ENCODE measurements around the gene NECAB3. TPM values are rescaled to one million over a fixed set of nuclear protein-coding genes. Genes with fewer than 3 reads are reported as not detected.

Gene NECAB3
- polyA plus RNA-seq, 1 of the 3 experiments (the other 2 are of a cell fraction) = 20.1 TPM

GRCh38 chr20:33684533-33685327 is 10.5 kb upstream of the NECAB3 start:
- no peak for TF ChIP-seq ELF1 (IDR thresholded peaks at IDR 0.05)
- TF ChIP-seq RCOR1 (IDR thresholded peaks at IDR 0.05; ENCODE audit: low read length) = 0 out of 2 replicates have a peak, but pooled peaks have one; percentile 3
- Histone ChIP-seq H3K27me3 (ENCODE audit: insufficient read depth) (no peaks in the 10 kb centered on the region), H3K36me3 (replicated peaks in 1 of 2; ENCODE audit: control insufficient read depth in 1 of 2, insufficient read depth in 2 of 2, low read length in 1 of 2) (no peaks in the 10 kb centered on the region), H3F3A (replicated peaks; ENCODE audit: insufficient read depth) (no peaks in the 10 kb centered on the region), H3K9me3 (no peaks in the 10 kb centered on the region), H3K9me2 (no peaks in the 10 kb centered on the region), H3K4me1 (ENCODE audit: control insufficient read depth in 1 of 2, insufficient read depth in 2 of 2, low read depth in 1 of 2, low read length in 1 of 2) (peaks cover 7 to 19% of the 10 kb centered on the region in 2 experiments; a peak in 2 of 4 replicates), H4K20me1 (ENCODE audit: insufficient read depth) (peaks cover 6% of the 10 kb centered on the region; the same call in 1 of the 2 replicates), H3K9ac (peak overlapping the region; percentile 64), H3K79me2 (ENCODE audit: insufficient read depth) (peaks cover 35% of the 10 kb centered on the region), H3K4me3 (ENCODE audit: low read depth in 2 of 2, low read length in 1 of 2) (peak overlapping the region; percentile 61 to 62), H3K4me2 (peak overlapping the region; percentile 72), H3K27ac (ENCODE audit: low read depth in 2 of 2, low read length in 1 of 2) (peak overlapping the region in 1 of 2 experiments; percentile 18; a peak in 2 of 4 replicates), H2AFZ (ENCODE audit: low read depth) (peak overlapping the region; percentile 66; the same call in 1 of the 2 replicates)
- 54% methylated on average over 9 of the region's 10 CpGs for WGBS (ENCODE audit: low lambda C conversion rate)
- DNase-seq = peak; percentile 76
- CTCF ChIA-PET = interaction anchor here (0.6 to 4.5 kb wide), 7 partner anchors 10 to 227 kb away, joined by 3 to 15 read pairs (median 4); partner anchors contain the start of gene ACTL10
- POLR2A ChIA-PET = interaction anchor here (0.9 to 1.6 kb wide), 6 partner anchors 10 to 47 kb away, joined by 3 to 7 read pairs (median 4); partner anchors contain the start of genes PXMP4 and ZNF341

GRCh38 chr20:33681728-33682353 is 7.6 kb upstream of the NECAB3 start:
- TF ChIP-seq FOXM1 (IDR thresholded peaks at IDR 0.05; ENCODE audit: low read depth) = no peak
- TF ChIP-seq GATA2 (CRISPR knock-in tag; IDR thresholded peaks at IDR 0.05) = no peak
- no peak for TF ChIP-seq POLR2AphosphoS5 (IDR thresholded peaks at IDR 0.05; ENCODE audit: low read depth, low read length)
- no peak for TF ChIP-seq TEAD4 (IDR thresholded peaks at IDR 0.05; ENCODE audit: borderline replicate concordance, insufficient read depth)
- TF ChIP-seq ZBTB33 (IDR thresholded peaks at IDR 0.05; ENCODE audit: borderline replicate concordance, low read depth) = no peak
- no peak for TF ChIP-seq EP300 (IDR thresholded peaks at IDR 0.05; ENCODE audit: borderline replicate concordance in 1 of 2, low read depth in 1 of 2, low read length in 1 of 2)
- no peak overlapping the region for H3K4me3 ChIP-seq (ENCODE audit: low read depth in 2 of 2, low read length in 1 of 2)
- H3K9ac ChIP-seq = no peak overlapping the region
- peaks cover 35% of the 10 kb centered on the region for H3K79me2 ChIP-seq (ENCODE audit: insufficient read depth)
- no peaks in the 10 kb centered on the region for H3K9me2 ChIP-seq
- POLR2A ChIA-PET = no interaction called here
- H3K4me2 ChIP-seq = no peak overlapping the region
- no peak for DNase-seq
- no peaks in the 10 kb centered on the region for H3K9me3 ChIP-seq
- CTCF ChIA-PET = interaction anchor here (1.6 to 4.3 kb wide), 2 partner anchors 14 to 29 kb away, joined by 7 to 34 read pairs; partner anchors contain the start of gene ACTL10
- WGBS (ENCODE audit: low lambda C conversion rate) = 91% methylated on average over 9 of the region's 9 CpGs
- H4K20me1 ChIP-seq (ENCODE audit: insufficient read depth) = peaks cover 6% of the 10 kb centered on the region; the same call in 1 of the 2 replicates
- H3K36me3 ChIP-seq (replicated peaks in 1 of 2; ENCODE audit: control insufficient read depth in 1 of 2, insufficient read depth in 2 of 2, low read length in 1 of 2) = no peaks in the 10 kb centered on the region
- H3F3A ChIP-seq (replicated peaks; ENCODE audit: insufficient read depth) = no peaks in the 10 kb centered on the region
- peaks cover 7 to 17% of the 10 kb centered on the region in 2 experiments; a peak in 2 of 4 replicates for H3K4me1 ChIP-seq (ENCODE audit: control insufficient read depth in 1 of 2, insufficient read depth in 2 of 2, low read depth in 1 of 2, low read length in 1 of 2)
- no peaks in the 10 kb centered on the region for H3K27me3 ChIP-seq (ENCODE audit: insufficient read depth)
- no peak overlapping the region for H3K27ac ChIP-seq (ENCODE audit: low read depth in 2 of 2, low read length in 1 of 2)
- no peak overlapping the region for H2AFZ ChIP-seq (ENCODE audit: low read depth)
